Stromal cell of bone marrow (primary cell): ENCODE measurements around the gene LCORL.
"Not testable (repeated sequence)": the region's sequence is repeated elsewhere in the genome, so short reads cannot be mapped to it uniquely, and the experiment has no call there.

Experiments used
- DNase-seq: peaks from one replicate; pipeline ENCODE4 v3.0.0-alpha.2; 2012; ENCODE audit warnings: low read depth

LCORL gene

DNA sequence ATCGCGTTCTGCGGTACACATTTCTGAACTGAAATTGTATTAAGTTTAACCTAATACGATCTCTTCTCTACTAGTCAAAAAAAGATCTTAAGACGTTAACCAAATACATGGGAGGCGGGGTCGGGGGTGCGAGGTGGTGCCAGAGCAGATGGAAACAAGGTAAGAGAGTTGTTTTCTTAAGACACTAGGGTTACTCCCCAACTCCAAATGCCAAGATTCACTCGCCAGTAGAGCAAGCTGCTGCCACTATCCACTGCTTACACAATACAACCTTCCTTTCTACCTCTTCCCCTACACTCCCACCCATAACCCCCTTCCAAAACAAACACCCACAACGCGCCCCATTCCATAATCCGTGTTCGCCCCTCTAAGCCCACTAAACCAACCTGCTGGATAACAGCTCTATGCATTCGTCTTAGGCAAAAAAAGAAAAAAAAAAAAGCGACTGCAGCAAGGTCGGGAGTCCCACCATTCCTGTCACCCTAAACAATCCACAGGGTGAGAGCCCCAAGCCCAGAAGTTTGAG, 1.3 kb downstream of the LCORL start:
- no peak for DNase-seq

DNA sequence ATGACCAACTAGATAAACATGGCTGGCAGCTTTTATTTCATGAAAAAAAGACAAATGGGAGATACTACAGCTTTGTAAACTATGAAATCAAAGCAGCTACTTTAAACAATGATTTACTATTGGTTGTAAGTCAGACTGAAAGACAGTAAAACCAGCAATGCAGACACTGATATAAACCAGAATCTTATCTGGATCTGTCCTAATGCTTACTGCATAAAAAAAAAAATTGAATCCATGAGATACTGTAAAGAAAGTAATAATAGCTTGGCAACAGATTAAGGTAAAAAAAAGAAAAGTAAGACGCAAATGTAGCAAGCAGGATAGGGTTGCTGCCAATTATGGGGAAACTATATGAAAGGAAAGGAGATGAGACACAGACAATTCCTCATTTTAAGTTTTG, 7.3 kb downstream of the LCORL start:
- no peak for DNase-seq

DNA sequence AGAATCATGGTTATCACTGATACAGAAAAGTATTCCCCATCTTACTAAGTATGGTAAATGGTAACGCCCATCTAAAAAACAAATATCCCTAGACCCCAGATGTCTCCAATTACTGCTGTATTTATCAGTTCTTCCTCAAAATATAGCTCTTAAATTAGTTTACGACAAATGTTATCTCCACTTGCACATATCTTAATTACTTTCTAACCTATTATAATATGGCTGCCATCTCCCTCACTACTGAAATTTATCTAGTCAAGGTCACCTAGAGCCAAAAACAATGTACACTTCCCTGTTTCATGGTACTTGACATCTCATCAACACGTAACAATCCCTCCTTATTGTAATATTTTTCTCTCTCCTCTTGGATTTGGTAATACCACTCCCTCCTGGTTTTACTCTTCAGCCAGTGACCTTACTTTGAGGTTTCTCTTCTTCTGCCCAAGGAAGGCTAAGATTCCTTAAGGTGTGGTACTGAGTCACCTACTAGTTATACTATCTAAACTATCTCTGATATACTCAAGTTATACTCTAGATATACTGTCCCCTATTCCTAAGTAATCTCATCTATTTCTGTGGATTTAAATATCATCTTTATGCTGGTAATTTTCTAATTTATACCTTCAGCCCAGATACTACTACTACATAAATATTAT, 8.6 kb downstream of the LCORL start:
- DNase-seq, result no peak

DNA sequence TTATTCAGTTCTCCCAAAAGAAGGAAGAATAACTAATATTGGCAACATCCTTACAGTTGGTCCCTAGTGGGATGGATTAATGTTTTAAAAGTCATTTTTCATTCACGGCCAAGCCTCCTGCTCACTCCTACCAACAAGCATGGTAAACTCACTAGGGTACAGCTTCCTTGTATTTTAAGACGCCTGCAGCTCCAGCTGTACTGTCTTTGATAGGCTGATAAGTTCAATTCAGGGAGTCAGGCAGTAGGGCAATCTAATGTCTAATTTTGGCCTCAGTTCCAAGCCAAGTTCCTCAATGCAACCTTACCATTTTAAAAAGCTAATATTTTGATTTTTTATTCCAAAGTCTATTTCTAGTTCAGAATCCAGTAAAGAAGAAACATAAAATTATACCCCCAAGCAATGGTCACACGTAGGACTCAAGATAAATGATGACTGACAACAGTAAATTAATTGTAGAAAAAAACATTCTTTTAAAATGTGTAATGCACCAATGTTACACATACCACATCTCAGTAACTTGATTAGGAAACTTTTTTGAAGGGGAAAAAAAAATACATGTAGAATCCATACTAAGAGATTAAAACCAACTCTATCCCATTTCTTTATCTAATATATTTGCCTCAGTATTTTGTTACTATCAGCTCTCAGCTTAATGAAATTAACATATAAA, 9.3 kb downstream of the LCORL start:
- DNase-seq, result no peak

GRCh38 chr4:18007625-18008024, 13.9 kb downstream of the LCORL start:
- DNase-seq, result no peak

GRCh38 chr4:18006432-18006831, 15.1 kb downstream of the LCORL start:
- DNase-seq, result not testable (repeated sequence)

DNA sequence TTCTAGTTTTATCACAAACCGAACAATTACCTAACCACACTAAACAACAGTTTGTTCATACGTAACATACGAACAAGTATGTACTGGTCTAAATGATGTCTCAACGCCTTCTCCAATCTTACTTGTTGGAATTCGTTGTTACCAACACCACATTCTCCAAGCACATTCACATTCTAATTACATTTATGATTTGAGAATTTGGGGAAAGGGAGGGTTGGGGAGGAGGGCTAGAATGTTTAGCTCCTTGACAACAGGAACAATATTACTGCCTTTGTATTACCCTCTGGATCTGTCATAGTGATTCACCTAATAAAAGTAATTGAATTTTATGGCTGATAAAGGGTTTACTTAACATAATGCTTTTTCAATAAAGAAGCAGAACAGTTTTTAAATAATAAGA, 24.4 kb downstream of the LCORL start:
- DNase-seq, result no peak

GRCh38 chr4:17995165-17995564, 26.4 kb downstream of the LCORL start:
- no peak for DNase-seq

GRCh38 chr4:17985832-17986231, 35.7 kb downstream of the LCORL start:
- DNase-seq, result no peak

DNA sequence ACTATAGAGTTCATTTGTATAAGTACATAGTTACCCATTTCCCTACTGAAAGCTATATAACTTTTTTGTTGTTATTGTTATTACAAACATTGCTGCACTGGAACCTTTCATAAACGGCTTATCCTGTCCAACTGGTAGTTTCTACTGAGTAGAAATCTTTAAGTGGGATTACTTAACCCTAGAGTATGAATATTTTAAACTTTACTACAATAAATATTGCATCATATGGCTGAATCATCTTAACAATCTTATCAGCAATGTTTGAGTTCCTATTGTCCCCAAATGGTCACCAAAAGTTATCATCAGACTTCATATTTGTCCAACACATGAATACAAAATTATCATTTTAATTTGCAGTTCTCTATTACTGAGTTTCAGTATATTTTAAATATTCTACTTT, 40.5 kb downstream of the LCORL start:
- no peak for DNase-seq

DNA sequence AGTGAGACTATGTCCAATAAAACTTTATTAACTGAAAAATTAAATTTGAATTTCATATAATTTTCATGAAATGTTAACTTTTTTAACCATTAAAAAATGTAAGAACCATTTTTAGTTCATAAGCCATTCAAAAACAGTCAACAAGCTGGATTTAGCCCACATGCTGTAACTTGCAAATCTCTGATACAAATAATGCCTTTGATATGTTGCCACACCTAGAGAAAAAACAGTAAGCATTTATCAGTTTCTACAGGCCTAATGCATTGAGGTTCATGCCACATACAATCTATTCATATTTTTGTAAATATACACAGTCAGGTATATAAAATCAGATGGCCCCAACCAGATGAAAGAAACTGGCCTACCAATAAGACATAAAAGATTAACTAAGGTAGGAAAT, 52.8 kb downstream of the LCORL start:
- DNase-seq, result no peak

DNA sequence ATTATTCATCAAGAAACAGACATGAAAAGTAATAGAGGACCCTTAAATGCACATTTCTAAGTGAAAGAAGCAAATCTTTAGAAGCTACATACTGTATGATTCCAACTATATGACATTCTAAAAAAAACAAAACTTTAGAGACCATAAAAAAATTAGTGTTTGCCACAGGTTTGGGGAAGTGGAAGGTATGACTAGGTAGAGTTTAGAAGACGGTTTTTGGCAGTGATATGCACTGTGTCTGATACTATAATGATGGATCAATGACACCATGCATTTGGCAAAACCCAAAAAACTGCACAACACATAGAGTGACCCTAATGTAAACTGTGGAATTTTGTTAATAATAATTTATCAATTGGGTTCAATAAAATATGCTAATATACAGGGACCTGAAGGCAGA, 54.5 kb downstream of the LCORL start:
- no peak for DNase-seq

DNA sequence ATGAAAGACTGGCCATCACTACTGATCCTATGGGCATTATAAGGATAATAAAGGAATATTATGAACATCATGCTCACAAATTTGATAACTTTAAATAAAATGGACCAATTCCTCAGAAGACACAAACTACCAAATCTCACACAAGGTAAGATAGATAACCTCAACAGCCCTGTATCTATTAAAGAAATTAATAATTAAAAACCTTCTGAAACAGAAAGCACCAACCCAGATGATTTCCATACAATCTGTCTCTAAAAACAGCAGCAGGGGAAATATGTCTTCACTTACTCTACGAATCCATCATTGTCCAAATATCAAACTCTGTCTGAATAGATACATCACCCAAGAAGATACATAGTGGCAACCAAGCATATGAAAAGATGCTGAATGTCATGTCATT, 55.2 kb downstream of the LCORL start:
- DNase-seq, result no peak

- no peak for DNase-seq
Measured at GRCh38 chr4:17964576-17964975, 57.0 kb downstream of the LCORL start.

GRCh38 chr4:17962171-17962570, 59.4 kb downstream of the LCORL start:
- no peak for DNase-seq

DNA sequence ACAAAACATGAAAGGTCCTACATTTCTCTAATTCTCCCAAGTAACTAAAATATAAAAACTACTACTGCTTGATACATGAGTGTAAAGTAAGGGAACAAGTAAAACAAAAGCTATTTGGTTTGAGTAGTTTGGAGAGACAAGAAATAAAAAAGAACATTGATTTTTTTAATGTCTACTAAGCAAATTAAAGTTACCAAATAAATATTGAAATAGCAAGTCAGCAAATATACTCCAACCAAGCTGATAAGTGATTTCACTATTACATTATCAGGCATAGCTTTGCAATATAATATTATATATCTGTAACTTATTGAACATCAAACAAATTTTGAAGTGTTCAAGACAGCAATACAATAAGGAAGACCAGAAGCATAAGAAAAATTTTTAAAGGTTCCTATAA, 60.3 kb downstream of the LCORL start:
- no peak for DNase-seq

DNA sequence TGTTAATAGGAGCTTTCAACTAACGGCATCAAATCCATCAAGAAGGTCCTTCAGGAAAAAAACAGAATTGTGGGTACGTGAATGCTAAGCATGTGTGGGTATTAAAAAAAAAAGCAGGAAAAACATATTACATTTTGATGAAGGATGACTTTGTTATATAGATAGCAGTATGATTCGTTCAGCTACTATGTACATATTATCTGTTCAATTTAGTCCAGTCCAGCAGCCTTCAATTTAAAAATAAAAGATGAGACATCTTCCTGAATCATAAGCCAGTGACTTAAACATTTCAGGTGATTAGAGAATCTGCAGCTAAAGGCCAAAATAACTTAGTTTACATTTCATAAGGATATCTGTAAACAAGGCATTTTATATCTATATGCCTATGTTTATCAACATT, 63.4 kb downstream of the LCORL start:
- DNase-seq, result no peak

DNA sequence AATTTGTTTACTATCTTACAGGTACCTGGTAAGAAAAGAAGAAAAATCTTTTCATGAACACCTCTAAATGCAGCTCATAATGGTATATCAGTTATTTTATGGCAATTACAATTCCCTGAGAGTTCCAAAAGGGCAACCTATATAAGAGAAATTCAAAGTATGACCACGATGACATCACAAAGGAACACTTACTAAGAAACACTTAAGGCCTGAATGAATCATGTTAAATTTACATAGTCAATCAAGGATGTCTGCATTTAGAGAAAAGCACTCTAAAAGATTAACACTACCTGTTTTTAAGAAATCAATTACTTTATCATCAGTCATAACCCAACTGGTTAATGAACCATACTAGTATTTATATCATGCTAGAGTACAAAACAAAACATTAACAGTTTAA, 63.9 kb downstream of the LCORL start:
- no peak for DNase-seq

DNA sequence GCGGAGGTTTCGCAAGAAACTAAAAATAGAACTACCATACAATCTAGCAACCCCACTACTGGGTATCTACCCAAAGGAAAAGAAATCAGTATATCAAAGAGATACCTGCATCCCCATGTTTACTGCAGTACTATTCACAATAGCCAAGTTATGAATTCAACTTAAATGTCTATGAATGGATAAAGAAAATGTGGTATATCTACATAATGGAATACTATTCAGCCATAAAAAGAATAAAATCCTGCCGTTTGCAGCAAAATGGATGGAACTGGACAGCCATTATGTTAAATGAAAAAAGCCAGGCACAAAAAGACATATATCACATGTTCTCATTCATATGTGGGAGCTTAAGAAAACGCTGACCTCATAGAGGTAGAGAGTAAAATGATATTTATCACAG, 65.3 kb downstream of the LCORL start:
- no peak for DNase-seq

DNA sequence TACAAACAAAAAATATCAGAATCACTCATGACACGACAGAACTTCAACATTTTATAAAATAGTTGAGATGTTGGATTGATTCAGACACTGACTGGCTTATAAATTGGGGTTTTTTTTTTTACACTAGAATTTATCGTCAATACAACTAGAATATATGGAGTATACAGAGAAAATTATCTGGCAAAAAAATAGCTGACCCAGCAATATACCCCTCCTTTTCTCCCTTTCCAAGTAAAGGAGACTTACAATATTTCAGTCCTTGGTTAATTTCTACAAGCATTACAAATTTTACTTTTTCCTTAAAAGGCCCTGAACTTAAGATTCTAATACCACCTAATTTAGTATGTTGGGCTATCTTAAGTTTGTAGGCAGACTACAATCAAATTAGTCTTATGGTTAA, 76.3 kb downstream of the LCORL start:
- no peak for DNase-seq

DNA sequence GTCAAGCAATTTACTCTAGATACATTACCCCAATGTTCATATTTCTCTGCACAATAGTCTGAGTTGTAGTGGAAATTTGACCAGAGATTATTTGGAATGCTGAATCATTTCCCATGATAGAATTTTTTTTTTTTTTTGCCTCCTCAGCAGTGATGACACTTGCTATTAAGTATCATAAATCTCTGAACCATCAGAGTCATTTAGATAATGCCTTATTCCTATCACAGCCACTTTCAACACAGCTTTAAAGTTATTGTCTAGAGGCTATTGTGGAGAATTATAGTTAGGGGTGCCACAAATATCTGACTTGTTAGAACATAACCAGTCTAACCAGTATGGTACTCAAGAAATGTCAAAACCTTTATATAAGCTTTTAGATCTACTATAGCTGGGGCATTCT, 79.8 kb downstream of the LCORL start:
- peak; percentile 5 for DNase-seq

DNA sequence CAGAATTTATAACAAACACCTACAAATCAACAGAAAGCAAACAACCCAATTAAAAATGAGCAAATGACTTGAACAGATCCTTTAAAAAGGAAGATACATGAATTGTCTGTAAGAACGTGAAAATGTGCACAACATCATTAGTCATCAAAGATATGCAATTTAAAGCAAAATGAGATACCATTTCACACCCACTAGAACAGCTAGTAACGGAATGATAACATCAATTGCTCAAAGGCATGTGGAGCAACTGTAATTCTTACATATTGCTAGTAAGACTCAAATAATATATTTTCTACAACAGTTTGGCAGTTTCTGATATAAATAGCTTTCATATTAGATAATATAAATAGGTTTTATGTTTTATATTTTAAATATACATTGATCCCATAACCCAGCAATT, 82.5 kb downstream of the LCORL start:
- DNase-seq, result no peak

DNA sequence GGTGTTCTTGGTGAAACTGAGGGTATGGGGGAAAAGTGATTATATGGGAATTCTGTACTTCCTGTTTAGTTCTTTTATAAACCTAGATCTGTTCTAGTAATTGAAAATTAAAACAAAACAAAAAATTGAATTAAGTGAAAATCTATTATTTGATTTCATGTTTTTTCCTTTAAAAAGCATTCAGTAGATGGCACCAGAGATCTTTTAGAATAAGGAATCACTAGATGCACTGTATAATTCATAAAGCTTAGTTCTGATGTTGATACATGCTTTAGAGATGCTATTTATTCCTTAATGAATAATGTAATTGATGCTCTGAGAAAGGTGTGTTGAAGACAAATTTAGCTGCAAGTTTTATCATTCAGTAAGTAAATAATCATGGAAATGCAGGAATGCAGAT, 87.3 kb downstream of the LCORL start:
- DNase-seq, result no peak

- no peak for DNase-seq
Measured at GRCh38 chr4:17933126-17933525, 88.4 kb downstream of the LCORL start.
